Fibroblast of the aortic adventitia (primary cell): ENCODE results near the gene NOTCH1. TPM values are rescaled to one million over a fixed set of nuclear protein-coding genes. Genes with fewer than 3 reads are reported as not detected.
"Not testable (repeated sequence)": the region's sequence is repeated elsewhere in the genome, so short reads cannot be mapped to it uniquely, and the experiment has no call there.

ENCODE experiments used
- DNase-seq: peaks from one replicate; pipeline ENCODE4 v3.0.0-alpha.2; 2010; ENCODE audit warnings: low read depth
- H3K4me3 ChIP-seq: 2 replicates; pipeline ENCODE4 v1.5.1; 2011; ENCODE audit warnings: low read depth, mild to moderate bottlenecking, control low read depth, low read length, moderate library complexity
- CTCF ChIP-seq: IDR thresholded peaks from 2 replicates; pipeline ENCODE4 v1.5.1; 2011; ENCODE audit warnings: mild to moderate bottlenecking, low read length, control low read depth, inconsistent platforms; ENCODE audit not compliant: insufficient read depth
- total RNA-seq: library from RNA; depleted of rRNA; stranded (reverse); fragments of >200 nt; gene quantifications from 2 replicates; pipeline ENCODE4 v1.2.3, GENCODE V29; 2012; ENCODE audit warnings: low replicate concordance

NOTCH1 gene
- total RNA-seq, 1 donor: 8.8 TPM

DNA sequence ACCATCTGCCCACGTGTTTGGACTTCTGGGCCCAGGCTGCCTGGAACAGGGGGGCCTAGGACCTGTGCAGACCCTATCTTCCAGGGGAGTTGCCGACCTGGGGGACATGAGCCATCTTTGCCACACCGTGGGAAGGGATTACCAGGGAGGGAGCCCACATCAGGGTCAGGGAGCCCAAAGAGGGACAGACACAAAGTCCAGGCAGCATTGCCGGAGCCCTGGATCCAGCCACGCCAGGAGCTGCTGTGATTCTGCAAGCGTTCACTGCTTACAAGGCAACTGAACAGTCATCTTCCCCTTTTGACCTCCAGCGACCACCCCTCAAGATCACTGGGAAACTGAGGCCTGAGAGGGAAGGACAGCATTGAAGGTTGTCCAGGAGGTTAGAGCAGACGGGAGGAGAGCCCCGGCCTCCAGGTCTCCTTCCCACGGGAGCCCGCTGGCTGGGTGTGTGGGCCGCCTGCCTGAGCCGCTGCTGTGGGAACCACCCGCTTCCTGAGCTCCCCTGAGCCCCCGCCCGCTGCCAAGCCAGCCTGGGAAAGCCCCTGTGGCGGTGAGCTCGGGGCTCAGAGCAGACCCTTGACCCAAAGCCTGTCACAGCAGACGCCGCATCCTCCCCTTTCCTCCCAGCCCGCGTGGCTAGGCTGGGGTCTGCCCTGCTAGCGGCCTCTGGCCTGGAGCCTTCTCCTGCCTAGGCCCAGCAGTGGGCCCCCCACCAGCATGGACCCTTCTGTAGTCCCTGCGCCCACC, 17.1 kb upstream of the NOTCH1 start:
- no peak for DNase-seq
- TF ChIP-seq CTCF: no peak
- no peak overlapping the region for H3K4me3 ChIP-seq

GRCh38 chr9:136561779-136562178, 15.9 kb upstream of the NOTCH1 start:
- no peak for TF ChIP-seq CTCF
- H3K4me3 ChIP-seq: no peak overlapping the region
- DNase-seq: no peak

DNA sequence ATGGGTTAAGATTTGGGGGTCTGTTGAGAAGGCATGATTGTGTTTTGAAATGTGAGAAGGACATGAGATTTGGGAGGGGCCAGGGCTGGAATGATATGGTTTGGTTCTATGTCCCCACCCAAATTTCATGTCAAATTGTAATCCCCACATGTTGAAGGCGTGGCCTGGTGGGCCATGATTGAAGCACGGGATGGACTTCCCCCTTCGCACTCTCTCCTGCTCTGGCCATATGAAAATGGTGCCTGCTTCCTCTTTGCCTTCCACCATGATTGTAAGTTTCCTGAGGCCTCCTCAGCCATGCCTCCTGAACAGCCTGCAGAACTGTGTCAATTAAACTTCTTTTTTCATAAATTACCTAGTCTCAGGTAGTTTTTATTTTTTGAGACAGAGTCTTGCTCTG, 14.7 kb upstream of the NOTCH1 start:
- TF ChIP-seq CTCF: no peak
- DNase-seq: no peak
- H3K4me3 ChIP-seq: no peak overlapping the region

GRCh38 chr9:136559371-136559770, 13.5 kb upstream of the NOTCH1 start:
- not testable (repeated sequence) for H3K4me3 ChIP-seq, DNase-seq

DNA sequence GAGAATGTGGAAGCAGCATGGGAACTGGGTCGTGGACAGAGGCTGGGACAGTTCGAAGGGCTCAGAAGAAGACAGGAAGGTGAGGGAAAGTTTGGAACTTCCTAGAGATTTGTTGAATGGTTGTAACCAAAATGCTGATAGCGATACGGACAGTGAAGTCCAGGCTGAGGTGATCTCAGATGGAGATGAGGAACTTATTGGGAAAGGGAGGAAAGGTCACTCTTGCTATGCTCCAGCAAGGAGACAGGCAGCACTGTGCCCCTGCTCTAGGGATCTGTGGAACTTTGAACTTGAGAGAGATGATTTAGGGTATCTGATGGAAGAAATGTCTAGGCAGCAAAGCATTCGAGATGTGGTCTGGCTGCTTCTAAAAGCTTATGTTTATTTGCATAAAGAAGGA, 13.0 kb upstream of the NOTCH1 start:
- not testable (repeated sequence) for H3K4me3 ChIP-seq, DNase-seq

- DNase-seq: no peak
- no peak for TF ChIP-seq CTCF
- no peak overlapping the region for H3K4me3 ChIP-seq
These were observed 12.5 kb upstream of the NOTCH1 start for GRCh38 chr9:136558373-136558772.

DNA sequence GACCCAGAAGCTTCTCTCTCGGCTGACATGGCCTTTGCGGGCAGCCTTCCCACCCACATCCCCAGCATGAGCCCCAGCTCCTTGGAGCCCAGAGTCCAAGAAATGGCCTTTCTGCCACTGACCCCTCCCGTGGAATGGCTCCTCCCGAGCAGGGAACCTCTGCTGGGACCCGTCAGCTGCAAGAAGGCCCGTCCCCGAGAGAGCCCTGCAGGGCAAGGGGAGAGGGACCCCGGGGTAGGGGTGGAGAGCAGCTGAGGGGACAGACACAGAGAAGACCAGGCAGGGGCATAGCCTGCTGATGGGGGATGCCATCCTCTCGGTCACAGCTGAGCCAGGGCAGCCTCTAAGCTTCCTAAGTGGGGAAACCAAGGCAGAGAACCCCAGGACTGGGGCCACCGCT, 11.2 kb upstream of the NOTCH1 start:
- no peak for DNase-seq
- no peak for TF ChIP-seq CTCF
- no peak overlapping the region for H3K4me3 ChIP-seq

- no peak for TF ChIP-seq CTCF
- no peak overlapping the region for H3K4me3 ChIP-seq
- DNase-seq: no peak
These were observed 10.3 kb upstream of the NOTCH1 start for GRCh38 chr9:136556166-136556565.
